GM12878 (cell line): ENCODE results near the gene TIMM17B. TPM values are rescaled to one million over a fixed set of nuclear protein-coding genes. Genes with fewer than 3 reads are reported as not detected.

Source experiments
- ATAC-seq: fragments of 200-7000 bp; cut with Tn5 transposase; 3 replicates; pipeline ENCODE4 v1.9.1; 2020; ENCODE audit warnings: mild to moderate bottlenecking, moderate library complexity
- BruUV-seq: library from RNA; stranded (reverse); fragments of 400-500 nt; replicated peaks from 2 replicates; lab custom pipeline; 2021; lab: Mats Ljungman, UMichigan
- CTCF ChIA-PET: fragments of 300-600 bp; sonication (Branson Sonifier 250); formaldehyde crosslinking; extraction: SDS; loops from one replicate; lab custom pipeline; 2021; ENCODE audit warnings: inconsistent platforms; lab: Yijun Ruan, JAX
- POLR2A ChIA-PET: fragments of 350-600 bp; formaldehyde crosslinking; extraction: SDS; loops from one replicate; lab custom pipeline; 2021; ENCODE audit warnings: inconsistent platforms; lab: Charles Lee
- RAD21 ChIA-PET: fragments of 300-600 bp; sonication (Branson Sonifier 250); formaldehyde crosslinking; loops from one replicate; lab custom pipeline; 2023; ENCODE audit warnings: antibody characterized with exemption; ENCODE audit not compliant: unreplicated experiment; lab: Charles Lee
- SMC1A ChIA-PET: fragments of 300-600 bp; sonication (Branson Sonifier 250); formaldehyde crosslinking; loops from one replicate; lab custom pipeline; 2023; ENCODE audit not compliant: unreplicated experiment, uncharacterized antibody; lab: Charles Lee
- DNase-seq: peaks from one replicate; pipeline ENCODE4 v3.0.0-alpha.2; 2011; ENCODE audit warnings: low read depth, low spot score
- FAIRE-seq: peaks from 3 replicates; lab custom pipeline; 2011; peaks lifted over from hg19 to GRCh38; lab: Jason Lieb, UNC
- H2AFZ ChIP-seq: 2 replicates; pipeline ENCODE4 v1.6.0; 2011; ENCODE audit warnings: low read depth, low read length, control low read depth; ENCODE audit not compliant: control insufficient read depth
- H3K27ac ChIP-seq: 2 replicates; pipeline ENCODE4 v1.5.1; 2011; ENCODE audit warnings: control low read depth; ENCODE audit not compliant: control insufficient read depth, insufficient read depth
- H3K27me3 ChIP-seq, 2 experiments: replicated peaks in 1 of 2; 2 replicates each; pipeline versions ENCODE4 v1.6.0 to v1.6.1; 2011; ENCODE audit warnings: low read length in 1 of 2; ENCODE audit not compliant: control insufficient read depth in 2 of 2, insufficient read depth in 2 of 2
- H3K36me3 ChIP-seq, 2 experiments: 2 replicates each; pipeline ENCODE4 v1.5.1; 2011; ENCODE audit warnings: low read length in 1 of 2; ENCODE audit not compliant: control insufficient read depth in 2 of 2, insufficient read depth in 2 of 2
- H3K4me1 ChIP-seq: 2 replicates; pipeline ENCODE4 v1.6.1; 2011; ENCODE audit warnings: mild to moderate bottlenecking, low read length, moderate library complexity, mixed read lengths; ENCODE audit not compliant: control insufficient read depth, insufficient read depth
- H3K4me2 ChIP-seq: 2 replicates; pipeline ENCODE4 v1.6.0; 2011; ENCODE audit warnings: control low read depth; ENCODE audit not compliant: control insufficient read depth, insufficient read depth
- H3K4me3 ChIP-seq: fragments of 200-600 bp; sonication (generic); 2 replicates; pipeline ENCODE4 v1.5.1; 2016
- H3K79me2 ChIP-seq: 2 replicates; pipeline ENCODE4 v1.6.0; 2011; ENCODE audit warnings: low read length; ENCODE audit not compliant: control insufficient read depth, insufficient read depth
- H3K9ac ChIP-seq: 2 replicates; pipeline ENCODE4 v1.8.0; 2011; ENCODE audit warnings: low read length, control low read depth, mixed read lengths; ENCODE audit not compliant: control insufficient read depth, insufficient read depth
- H3K9me3 ChIP-seq: replicated peaks from 3 replicates; pipeline ENCODE4 v1.5.1; 2011; ENCODE audit warnings: mild to moderate bottlenecking, low read length; ENCODE audit not compliant: control insufficient read depth, insufficient read depth
- H4K20me1 ChIP-seq: 2 replicates; pipeline ENCODE4 v1.6.0; 2011; ENCODE audit not compliant: control insufficient read depth, insufficient read depth
- ATF7 ChIP-seq: fragments of 450-650 bp; IDR thresholded peaks from 2 replicates; pipeline ENCODE4 v1.6.1; 2016; ENCODE audit warnings: low read depth, mild to moderate bottlenecking
- BCL11A ChIP-seq: IDR thresholded peaks from 2 replicates; pipeline ENCODE4 v1.6.1; 2011; ENCODE audit warnings: low read depth, low read length
- BCL3 ChIP-seq: IDR thresholded peaks from 2 replicates; pipeline ENCODE4 v1.6.1; 2011; ENCODE audit warnings: borderline replicate concordance, low read depth, mild to moderate bottlenecking, moderate library complexity, low read length; ENCODE audit not compliant: insufficient read depth, poor library complexity, severe bottlenecking
- BCLAF1 ChIP-seq: fragments of 450-650 bp; IDR thresholded peaks from 2 replicates; pipeline ENCODE4 v1.6.1; 2017; ENCODE audit warnings: antibody characterized with exemption, mild to moderate bottlenecking, moderate library complexity
- CEBPZ ChIP-seq: fragments of 150-350 bp; IDR thresholded peaks from 2 replicates; pipeline ENCODE4 v1.6.1; 2016; ENCODE audit warnings: low read depth, low read length
- EZH2 ChIP-seq: IDR thresholded peaks from 2 replicates; pipeline ENCODE4 v1.6.1; 2012; ENCODE audit warnings: low read depth, mild to moderate bottlenecking, control low read depth, inconsistent platforms, low read length, borderline replicate concordance; ENCODE audit not compliant: control insufficient read depth
- KDM1A ChIP-seq: fragments of 200-600 bp; sonication (generic); IDR thresholded peaks from 2 replicates; pipeline ENCODE4 v1.6.1; 2016; ENCODE audit warnings: borderline replicate concordance
- MEF2A ChIP-seq: IDR thresholded peaks from 2 replicates; pipeline ENCODE4 v1.6.1; 2011; ENCODE audit warnings: low read depth, mild to moderate bottlenecking, low read length, moderate library complexity; ENCODE audit not compliant: insufficient read depth
- NFYB ChIP-seq: IDR thresholded peaks from 2 replicates; pipeline ENCODE4 v1.6.1; 2011; ENCODE audit warnings: low read depth, mild to moderate bottlenecking, low read length, improper control_type of control experiment, moderate library complexity; ENCODE audit not compliant: insufficient read depth
- POLR2A ChIP-seq: IDR thresholded peaks from 2 replicates; pipeline ENCODE4 v1.6.1; 2011; ENCODE audit warnings: low read depth, mild to moderate bottlenecking, low read length
- SIX5 ChIP-seq: IDR thresholded peaks from 2 replicates; pipeline ENCODE4 v1.6.1; 2011; ENCODE audit warnings: mild to moderate bottlenecking, low read depth, low read length, moderate library complexity; ENCODE audit not compliant: severe bottlenecking
- SPI1 ChIP-seq: IDR thresholded peaks from 2 replicates; pipeline ENCODE4 v1.6.1; 2011; ENCODE audit warnings: low read depth, mild to moderate bottlenecking, low read length, moderate library complexity, borderline replicate concordance; ENCODE audit not compliant: insufficient read depth
- SUPT20H ChIP-seq: IDR thresholded peaks from 2 replicates; pipeline ENCODE4 v1.6.1; 2011; ENCODE audit warnings: low read depth, mild to moderate bottlenecking, low read length, moderate library complexity, borderline replicate concordance; ENCODE audit not compliant: control insufficient read depth
- YBX1 ChIP-seq: fragments of 450-650 bp; IDR thresholded peaks from 2 replicates; pipeline ENCODE4 v1.6.1; 2016; ENCODE audit warnings: antibody characterized with exemption
- WGBS: methylation state at CpG from one replicate; pipeline ENCODE4 v1.1.6; 2016; ENCODE audit warnings: low lambda C conversion rate; ENCODE audit not compliant: insufficient replicate concordance, insufficient coverage; ENCODE audit errors: missing lambda C conversion rate; 5-methylcytosine and 5-hydroxymethylcytosine counted together
- in situ Hi-C: fragments of 300-500 bp; cut with MboI; formaldehyde crosslinking; loops from 9 replicates; pipeline ENCODE4 v1.14.3; 2018; ENCODE audit warnings: mixed read lengths
- intact Hi-C: fragments of 100-400 bp; cut with micrococcal nuclease; formaldehyde crosslinking; loops from one replicate; pipeline ENCODE4 v1.14.2; 2022; ENCODE audit not compliant: unreplicated experiment
- polyA plus RNA-seq, 11 experiments: library from polyadenylated mRNA; depleted of rRNA in 4 of 11; unstranded in 6 of 11; stranded (reverse) in 5 of 11; fragments of >200 nt; fragmentation: Nextera tagmentation in 4 of 11; fragmentation: Illumina TruSeq in 1 of 11; extraction: Ambion mirVana in 4 of 11; extraction: Trizol in 1 of 11; gene quantifications; 1 replicate in 1 of 11; 2 replicates in 10 of 11; pipeline versions ENCODE4 v1.2.1 to v1.2.3, GENCODE V29; 2011 to 2016; ENCODE audit warnings: inconsistent platforms in 2 of 11, missing spikeins in 2 of 11, low read depth in 1 of 11
- total RNA-seq, 4 experiments: library from RNA; depleted of rRNA in 3 of 4; stranded (reverse); fragments of >200 nt in 3 of 4; fragmentation: Illumina TruSeq in 1 of 4; extraction: Trizol in 1 of 4; gene quantifications; 2 replicates each; pipeline versions ENCODE4 v1.2.1 to v1.2.3, GENCODE V29; 2013 to 2021

Gene TIMM17B
- total and polyA plus RNA-seq, 10 of the 15 experiments (the other 5 are each of a cell fraction or from before 2014, with no cell fraction given), result 4.5 to 88.7 (median 47.5) TPM

GRCh38 chrX:48911412-48912182 lies 14.0 kb upstream of the TIMM17B start, which contains the start of gene SLC35A2:
Gene SLC35A2, minus strand, starts transcription at chrX:48911646. Its CDS starts 10 bp downstream, at chrX:48911636.
- ATAC-seq (peak; percentile 86), DNase-seq (no peak), FAIRE-seq (peak; percentile 41)
- no TSS peak for BruUV-seq
- CTCF ChIA-PET, result interaction anchor here (0.8 to 1.4 kb wide), 4 partner anchors 8 to 35 kb away, joined by 3 to 7 read pairs (median 4); no protein-coding TSS in a partner anchor
- Histone ChIP-seq H3K36me3 (peaks cover 3 to 8% of the 10 kb centered on the region in 2 experiments; a peak in 3 of 4 replicates), H3K79me2 (peaks cover 31% of the 10 kb centered on the region), H3K4me3 (peak within 1 kb of the TSS; percentile 62), H4K20me1 (peaks cover 5% of the 10 kb centered on the region; the same call in 1 of the 2 replicates), H2AFZ (peak within 1 kb of the TSS; percentile 48), H3K27me3 (no peaks in the 10 kb centered on the region), H3K9ac (peak within 1 kb of the TSS; percentile 55), H3K4me2 (peak within 1 kb of the TSS; percentile 60), H3K27ac (peak within 1 kb of the TSS; percentile 68), H3K4me1 (no peaks in the 10 kb centered on the region), H3K9me3 (no peaks in the 10 kb centered on the region; the same call in 2 of the 3 replicates)
- RAD21 ChIA-PET, result interaction anchor here (1.7 to 1.8 kb wide), 3 partner anchors 14 to 27 kb away, joined by 7 to 12 read pairs (median 10); partner anchors contain the start of genes PQBP1 and TIMM17B
- in situ Hi-C loops, result no loop called here
- POLR2A ChIA-PET, result interaction anchor here (0.6 to 2.7 kb wide), 6 partner anchors 14 to 1042 kb away, joined by 3 to 15 read pairs (median 6); partner anchors contain the start of genes HDAC6, PQBP1 and TIMM17B
- intact Hi-C loops, result loop anchor here (5.0 kb wide), 2 partner anchors 36 to 214 kb away; partner anchors contain the start of gene SUV39H1
- SMC1A ChIA-PET, result interaction anchor here (0.8 to 3.1 kb wide), 2 partner anchors 26 to 41 kb away, joined by 4 to 9 read pairs; no protein-coding TSS in a partner anchor
- 33% methylated on average over 60 of the region's 60 CpGs for WGBS
- TF ChIP-seq SIX5, result no peak
- no peak for TF ChIP-seq MEF2A
- TF ChIP-seq BCL3, result peak; percentile 68
- TF ChIP-seq NFYB, result peak; percentile 33; the same call in 1 of the 2 replicates
- TF ChIP-seq SUPT20H, result no peak
- 0 out of 2 replicates have a peak, but pooled peaks have one; percentile 4 for TF ChIP-seq BCLAF1
- no peak for TF ChIP-seq BCL11A
- no peak for TF ChIP-seq KDM1A
- TF ChIP-seq SPI1, result peak; percentile 49; the same call in 1 of the 2 replicates
- no peak for TF ChIP-seq YBX1
- peak; percentile 89; the same call in 1 of the 2 replicates for TF ChIP-seq POLR2A
- TF ChIP-seq ATF7, result no peak
- peak; percentile 39; the same call in 1 of the 2 replicates for TF ChIP-seq CEBPZ
- no peak for TF ChIP-seq EZH2
